Measurements from ENCODE around the gene PHF14.

- TF ChIP-seq POLR2A (IDR thresholded peaks at IDR 0.05) (no peak), POLR2AphosphoS5 (IDR thresholded peaks at IDR 0.05) (no peak), CTCF (IDR thresholded peaks at IDR 0.05) (no peak), EP300 (IDR thresholded peaks at IDR 0.05) (no peak)
Measured at GRCh38 chr7:11175371-11175770, 201.7 kb downstream of the PHF14 start.
